GM18873 (cell line): Measurements from ENCODE around the gene L3MBTL3.

Experiments used
- ATAC-seq: cut with Tn5 transposase; IDR thresholded peaks from one replicate; pipeline ENCODE4 v1.9.1; 2021; ENCODE audit warnings: mild to moderate bottlenecking, moderate library complexity, moderate number of reproducible peaks; ENCODE audit not compliant: unreplicated experiment, low FRiP score

The L3MBTL3 gene

DNA sequence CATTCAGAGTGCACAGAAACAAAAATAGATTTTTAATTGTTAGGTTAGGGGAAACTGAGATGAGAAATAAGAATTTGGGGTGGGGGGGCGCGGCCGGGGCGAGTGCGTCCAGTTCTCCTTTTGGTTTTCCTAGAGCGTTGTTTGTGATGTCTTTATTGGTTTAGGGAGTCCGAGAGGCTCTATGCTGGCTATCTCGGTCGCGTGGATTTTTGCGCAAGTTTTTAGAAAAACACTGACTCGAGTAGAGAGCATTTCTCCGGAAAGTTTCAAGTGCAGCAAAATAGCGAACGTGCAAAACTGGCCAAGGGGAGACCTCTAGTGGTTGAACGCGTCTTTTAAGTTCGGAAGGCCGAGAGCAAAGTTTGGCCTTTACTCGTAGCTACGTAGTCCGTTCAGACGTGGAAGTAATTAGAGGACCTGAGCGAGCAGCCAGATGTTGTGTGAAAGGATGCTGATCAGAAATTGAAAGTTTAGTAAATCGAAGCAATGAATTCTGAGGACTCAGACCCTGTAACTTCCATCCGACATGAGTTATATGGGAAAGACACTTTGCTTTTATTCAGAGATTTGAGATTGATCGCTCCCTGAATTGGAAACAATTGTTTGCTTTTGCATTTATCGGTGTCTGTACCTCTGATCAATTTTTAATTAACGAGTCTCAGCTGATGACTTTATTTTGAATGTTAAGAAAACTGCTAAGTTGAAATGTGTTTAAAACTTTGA, 2.7 kb downstream of the L3MBTL3 start:
- peak; percentile 61 for ATAC-seq

DNA sequence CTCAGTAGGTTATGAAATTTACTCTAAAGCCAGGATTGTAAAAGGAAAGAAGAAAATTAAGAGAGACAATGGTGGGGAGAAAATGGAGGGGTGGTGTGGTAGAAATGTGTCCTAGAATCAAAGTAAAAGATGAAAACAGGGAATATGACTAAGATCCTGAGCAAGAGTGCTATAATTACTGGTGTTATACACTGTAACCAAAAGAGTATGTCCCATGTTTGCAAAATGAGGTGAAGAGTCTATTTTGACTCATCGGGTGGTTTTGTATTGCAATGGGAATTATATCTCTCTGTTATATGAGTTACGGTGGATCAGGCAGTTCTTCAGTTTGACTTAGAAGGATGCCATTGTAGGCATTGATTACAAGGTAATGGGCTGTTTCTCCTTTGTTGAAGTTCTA, 8.5 kb downstream of the L3MBTL3 start:
- no peak for ATAC-seq

DNA sequence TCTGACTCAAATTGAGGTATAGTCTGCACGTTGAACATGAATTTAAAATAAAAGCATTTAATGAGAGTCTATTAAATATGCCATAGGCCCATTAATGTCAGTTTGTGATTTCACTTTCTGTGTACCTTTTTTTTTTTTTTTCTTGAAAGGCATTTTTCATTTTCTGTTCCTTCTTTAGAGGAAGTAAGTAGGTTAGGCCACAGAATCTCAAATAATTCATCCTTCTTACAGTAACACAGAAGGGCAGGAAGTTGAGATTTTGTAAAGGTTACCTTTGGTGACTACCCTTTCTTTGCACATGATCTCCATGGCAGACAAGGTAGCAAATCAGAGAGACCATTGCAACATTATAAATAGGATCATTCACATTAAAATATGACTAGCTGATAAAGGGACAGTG, 9.6 kb downstream of the L3MBTL3 start:
- ATAC-seq: peak; percentile 86

DNA sequence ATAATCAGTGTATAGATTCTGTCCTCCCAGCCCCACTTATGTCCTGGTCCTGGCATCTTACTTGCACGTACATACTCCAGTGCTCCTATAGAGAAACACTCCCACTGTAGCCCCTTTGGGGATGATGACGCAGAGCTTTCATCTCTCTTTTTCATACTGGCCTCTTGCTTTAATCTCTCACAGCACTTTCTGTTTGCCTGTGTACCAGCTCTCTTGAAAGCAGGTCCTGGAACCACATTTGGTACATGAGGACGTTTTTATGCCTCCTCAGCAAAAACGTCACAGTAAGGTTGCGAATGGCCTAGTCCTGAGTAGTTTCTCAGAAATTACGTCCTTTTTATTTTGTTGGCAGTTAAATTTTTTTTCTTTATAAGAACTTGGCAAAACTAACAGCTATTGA, 10.8 kb downstream of the L3MBTL3 start:
- no peak for ATAC-seq

DNA sequence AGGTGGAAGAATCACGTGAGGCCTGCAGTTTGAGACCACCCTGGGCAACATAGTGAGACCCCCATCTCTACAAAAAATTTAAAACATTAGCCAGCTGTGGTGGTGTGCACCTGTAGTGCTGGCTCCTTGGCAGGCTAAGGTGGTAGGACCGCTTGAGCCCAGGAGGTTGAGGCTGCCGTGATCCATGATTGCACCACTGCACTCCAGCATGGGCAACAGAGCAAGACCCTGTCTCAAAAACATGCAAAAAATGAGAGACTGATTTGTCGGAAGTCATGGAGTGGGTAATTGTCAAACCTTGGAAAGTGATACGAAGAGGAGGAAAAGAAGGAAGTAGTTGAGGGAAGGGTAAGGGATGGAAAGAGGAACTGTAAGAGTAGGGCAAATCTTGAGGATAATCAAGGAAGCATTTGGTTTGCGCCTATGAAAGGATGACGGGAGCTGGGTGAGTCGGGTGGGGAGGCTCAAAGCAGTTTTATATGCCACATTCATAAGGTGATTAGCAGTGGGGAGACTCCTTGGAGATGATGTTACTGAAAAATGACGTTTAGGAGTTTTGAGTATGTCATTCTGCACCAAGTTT, 14.5 kb downstream of the L3MBTL3 start:
- ATAC-seq: no peak

DNA sequence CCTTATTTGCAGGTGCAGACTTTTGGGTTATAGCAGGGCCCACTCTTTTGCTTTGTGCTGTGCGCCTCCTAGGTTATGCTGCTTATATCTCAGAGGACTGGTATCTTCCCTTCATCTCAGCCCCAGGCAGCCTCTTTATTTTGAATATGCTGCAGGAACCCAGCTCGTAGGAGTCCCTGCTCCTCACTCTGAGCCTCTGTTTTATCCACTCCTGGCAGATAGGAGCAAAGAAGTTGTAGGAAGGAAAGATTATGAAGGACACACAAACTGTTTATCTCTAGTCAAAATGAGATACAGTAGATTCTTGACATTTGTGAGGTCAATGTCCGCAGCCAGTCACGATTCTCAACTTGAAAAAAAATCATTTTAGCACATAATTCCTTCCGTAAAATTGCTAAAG, 15.6 kb downstream of the L3MBTL3 start:
- ATAC-seq: no peak

DNA sequence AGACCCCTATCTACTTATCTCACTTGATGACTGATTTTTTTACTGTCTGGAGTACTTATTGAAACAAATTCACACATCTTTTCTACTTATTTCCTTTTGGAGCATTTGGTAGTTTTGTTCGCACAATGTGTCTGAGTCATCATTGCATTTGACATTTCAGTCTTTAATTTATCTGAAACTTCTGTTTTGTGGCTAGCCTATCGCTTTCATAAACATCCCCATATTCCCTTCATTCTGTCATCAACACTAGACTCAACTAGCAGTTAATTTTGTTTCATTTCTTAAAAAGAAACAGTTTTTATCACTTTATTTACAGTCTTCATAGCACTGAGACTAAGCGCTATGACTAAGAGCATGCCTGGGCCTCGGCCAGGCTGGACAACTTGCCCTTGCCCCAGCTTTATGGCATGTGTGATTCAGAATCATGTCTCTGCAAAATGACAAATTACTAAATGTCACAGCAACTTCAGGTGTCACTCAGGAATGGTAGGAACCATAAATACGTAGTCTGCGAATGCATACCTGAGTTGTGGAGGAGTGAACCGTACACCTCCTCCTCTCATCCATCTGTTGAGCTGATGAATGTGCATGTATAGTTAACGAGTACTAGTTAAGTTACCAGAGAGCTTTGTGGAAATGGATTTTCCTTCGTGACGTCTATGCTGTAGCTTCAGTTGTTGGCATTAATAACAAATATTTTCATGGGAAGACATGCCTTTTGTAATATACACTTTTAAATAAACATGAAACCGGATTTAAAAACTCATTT, 16.2 kb downstream of the L3MBTL3 start:
- no peak for ATAC-seq

DNA sequence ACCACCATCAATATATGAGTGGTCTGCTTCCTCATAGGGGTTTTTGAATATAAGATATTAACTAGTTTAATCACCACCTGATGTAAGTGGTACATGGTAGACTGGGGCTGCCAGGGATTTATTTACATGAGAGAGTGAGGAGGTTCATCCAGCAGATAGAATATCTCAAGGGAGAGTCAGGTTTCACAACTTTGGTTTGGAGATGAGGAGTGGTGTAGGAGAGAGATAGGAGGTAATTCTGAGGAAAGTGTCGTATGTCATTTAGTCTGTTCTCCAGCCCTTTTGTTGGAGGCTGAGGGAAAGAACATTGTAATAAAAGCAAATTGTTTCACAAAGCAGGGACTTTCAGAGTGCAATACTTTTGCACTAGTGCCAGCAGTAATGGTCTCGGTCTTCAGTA, 16.8 kb downstream of the L3MBTL3 start:
- no peak for ATAC-seq

DNA sequence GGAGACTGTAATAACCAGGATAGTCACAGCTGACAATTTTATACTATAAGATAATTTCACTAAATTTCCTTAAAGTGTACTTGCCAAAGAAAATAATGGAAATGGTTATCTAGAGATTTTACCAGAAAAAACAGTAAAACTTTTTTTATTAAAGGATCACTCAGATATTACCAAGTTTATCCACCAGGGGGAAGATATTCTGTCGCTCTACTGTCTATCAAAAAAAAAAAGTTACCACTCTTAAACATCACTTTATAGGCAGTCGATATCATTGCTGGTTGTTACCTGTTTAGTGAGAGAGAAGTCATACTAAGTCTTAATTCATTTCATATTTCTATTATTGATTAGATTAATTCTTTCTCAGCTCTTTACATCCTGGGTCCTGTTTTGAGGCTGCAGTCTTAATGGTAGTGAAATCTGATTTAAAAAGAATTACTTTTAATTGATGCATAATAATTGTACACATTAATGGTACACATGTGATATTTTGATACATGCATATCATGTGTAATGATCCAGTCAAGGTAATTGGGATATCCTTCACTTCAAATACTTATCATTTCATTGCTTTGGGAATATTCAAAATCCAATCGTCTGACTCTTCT, 18.9 kb downstream of the L3MBTL3 start:
- no peak for ATAC-seq

DNA sequence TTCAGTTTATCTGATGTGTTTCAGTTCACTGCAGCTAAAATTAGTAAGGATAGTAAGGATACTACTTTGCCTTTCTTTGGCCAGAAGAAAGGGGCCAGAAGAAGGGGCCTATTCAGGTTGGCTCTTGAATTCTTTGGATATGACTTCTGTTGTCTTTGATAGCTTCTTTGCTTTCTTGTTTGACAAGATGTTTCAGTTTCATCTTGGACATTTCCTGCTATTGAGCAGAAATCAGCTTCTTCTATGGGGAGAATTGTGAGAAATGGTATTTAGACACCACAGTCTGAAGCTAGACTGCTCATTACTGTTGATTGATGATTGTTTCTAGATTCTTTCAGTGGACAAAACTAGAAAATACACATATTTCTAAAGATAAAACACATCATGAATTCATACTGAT, 23.2 kb downstream of the L3MBTL3 start:
- no peak for ATAC-seq

DNA sequence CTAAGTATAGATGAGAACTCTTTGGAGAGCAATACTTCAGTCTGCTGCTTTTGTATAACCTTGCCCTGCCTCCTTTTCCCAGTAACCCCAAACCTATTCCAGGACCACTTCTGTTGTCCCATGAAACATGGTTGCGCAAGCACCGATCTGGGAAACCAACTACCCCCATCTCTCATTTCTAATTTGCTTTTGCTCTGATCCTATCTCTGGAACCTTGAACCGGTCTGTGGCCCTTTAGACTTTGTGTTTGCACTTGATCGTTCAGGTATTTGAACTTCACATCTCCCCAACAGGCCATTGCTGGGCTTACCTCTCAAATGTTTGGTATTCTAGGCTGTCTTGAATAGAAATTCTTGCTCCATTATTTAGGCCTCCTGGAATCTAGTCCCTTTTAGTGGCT, 25.0 kb downstream of the L3MBTL3 start:
- ATAC-seq: no peak

DNA sequence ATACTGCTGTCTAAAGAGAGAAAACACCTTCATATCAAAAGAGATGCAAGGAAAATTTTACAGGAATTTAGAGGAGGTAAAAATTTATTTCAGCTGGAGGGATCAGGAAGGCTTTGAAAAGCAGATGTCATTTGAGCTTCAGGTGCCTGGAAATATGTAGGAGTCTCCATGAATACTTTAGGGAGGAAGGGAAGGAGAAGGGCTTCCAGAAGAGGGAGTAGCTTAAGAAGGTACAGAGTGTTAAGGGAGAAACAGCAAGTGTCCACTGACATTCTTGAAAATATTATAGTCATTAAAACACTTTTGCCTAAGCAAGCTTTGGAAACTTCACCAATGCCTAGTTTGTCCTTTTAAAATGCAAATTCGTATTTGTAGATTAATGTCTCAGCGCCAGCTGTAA, 27.2 kb downstream of the L3MBTL3 start:
- ATAC-seq: no peak

DNA sequence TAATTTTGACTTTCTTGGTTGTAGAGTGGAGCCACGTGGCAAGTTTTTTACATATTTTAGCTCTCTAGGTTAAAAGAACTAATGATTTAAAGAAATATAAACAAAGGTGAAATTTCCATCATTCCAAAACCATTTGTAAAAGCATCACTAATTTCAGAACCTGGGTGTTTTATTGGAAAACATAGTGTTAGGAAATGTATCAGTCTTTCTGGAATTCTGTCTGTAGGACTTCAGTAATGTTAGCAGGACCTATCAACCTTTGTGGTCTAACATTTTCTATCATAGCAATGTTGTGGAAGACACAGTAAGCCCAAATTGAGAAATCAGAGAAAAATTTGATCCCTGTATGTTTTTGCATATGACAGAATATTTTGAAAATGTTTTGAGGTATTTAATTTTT, 28.3 kb downstream of the L3MBTL3 start:
- no peak for ATAC-seq

DNA sequence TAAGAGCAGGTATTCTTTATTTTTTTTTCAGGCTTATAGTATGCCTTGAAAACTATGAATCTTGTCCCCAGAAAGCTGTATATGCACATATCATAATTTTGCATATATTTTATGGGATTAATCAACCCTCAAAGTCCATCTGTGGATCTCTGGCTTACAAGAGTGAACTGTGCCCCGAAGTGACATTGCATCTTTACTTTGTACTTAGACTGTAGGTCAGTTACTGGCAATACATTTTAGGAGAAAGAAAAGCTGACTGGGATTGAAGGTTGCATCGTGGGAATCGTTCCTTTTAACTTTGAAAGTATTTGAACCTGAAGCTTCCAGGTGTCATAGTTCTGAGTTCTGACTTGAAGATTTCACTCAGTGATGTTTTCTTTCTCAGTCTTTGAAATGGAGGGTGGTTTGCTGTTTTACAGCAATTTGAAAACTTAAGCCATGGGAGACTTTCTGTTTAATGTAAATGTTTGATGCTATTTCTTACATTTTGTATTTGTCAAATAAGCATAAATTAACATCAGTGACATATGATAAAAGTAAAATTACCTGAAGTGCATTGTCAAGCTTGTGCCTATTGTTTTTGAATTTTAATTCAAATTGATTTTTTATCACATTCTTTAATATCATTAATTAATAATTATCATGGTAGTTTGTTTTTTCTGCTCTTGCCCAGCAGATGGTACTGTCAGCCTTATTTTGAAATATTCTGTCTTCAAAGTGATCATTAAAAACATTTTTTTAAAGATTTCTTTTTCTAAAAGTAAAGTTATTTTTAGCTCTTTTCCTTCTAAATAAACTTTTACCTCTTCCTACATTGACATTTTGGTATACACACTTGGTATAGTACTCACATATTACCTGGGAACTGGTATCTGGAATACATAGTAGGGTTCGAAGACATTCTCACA, 29.0 kb downstream of the L3MBTL3 start:
- ATAC-seq: no peak

DNA sequence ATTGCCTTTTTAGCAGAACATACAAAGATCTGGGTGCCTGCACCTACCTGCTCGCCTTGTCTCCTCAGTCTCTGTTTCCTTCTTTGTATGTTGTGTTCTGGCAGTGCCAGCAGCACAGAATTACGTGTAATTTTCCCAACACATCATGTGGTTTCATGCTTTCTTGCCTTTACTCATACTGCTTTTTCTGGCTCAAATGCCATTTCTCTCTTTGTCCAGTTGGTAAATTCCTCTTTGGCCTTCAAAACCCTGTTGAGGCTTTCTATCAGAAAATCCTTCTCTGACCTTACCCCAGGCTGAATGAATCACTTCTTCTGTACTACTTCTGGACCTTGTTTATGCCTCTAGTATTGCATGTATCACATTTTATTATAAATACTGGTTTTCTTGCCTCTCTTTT, 31.8 kb downstream of the L3MBTL3 start:
- no peak for ATAC-seq

DNA sequence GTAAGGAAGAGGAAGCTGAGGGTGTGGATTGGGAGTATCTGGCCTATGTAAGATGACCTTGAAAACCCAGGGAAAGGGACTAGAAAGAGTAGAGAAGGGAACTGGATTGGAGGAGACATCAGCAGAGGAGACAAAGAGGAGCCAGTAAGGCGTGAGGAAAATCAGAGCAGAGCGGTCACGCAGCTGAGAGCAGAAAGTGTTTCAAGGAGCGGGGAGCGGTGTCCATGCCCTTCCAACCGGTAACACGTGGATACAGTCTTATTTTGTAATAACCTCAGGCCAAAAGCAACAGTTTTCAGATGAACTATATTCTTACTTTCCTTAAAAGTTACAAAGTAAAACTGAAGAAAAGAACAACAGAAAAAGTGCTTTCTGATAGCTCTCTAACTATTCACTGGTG, 36.3 kb downstream of the L3MBTL3 start:
- no peak for ATAC-seq

DNA sequence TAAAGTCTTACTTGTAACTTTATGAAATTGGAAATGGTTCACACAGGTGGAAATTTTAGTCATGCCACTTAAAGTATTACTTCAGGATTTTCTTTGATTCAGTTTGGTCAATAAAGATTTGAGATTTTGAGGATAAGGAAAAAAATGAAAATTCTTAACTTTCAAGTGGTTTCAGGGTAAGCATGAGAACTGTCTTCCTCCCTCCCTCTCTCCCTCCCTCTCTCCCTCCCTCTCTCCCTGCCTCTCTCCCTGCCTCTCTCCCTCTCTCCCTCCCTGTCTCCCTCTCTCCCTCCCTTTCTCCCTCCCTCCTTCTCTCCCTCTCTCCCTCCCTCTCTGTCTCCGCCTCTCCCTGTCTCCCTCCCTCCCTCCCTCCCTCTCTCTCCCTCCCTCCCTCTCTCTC, 36.9 kb downstream of the L3MBTL3 start:
- no peak for ATAC-seq

DNA sequence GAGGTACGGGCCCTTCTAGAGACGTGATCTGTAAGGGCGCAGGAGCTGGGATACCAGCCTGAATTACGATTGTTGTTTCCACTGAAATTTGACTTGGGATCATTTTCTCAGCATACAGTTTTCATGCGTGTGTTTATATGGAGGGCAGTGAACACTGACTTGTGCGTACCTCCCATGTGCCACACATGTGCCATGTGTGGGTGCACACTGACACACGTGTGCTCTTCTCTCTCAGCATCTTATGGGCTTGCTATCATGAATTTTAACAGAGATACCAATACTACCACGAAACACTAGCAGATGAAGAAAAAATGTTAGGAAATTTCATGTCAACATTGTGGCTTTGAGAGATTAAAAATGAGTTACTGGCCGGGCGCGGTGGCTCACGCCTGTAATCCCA, 39.1 kb downstream of the L3MBTL3 start:
- ATAC-seq: no peak

DNA sequence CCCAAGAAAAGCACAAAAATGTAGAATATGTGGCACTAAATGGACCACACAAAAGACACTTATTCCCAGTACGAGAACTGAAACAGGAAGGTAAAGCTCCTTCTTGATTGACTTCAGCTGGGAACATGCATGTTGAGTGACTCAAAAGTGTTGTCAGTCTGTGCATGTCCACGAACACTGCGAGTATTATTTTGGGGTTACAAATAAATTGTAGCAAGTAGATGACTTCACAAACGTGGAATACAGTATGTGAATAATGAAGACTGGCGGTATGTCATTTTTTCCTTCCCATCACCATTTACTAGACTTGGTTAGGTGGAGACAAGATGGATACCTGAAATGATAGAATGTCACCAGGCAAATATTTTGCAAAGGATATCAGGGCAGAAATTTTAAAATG, 45.4 kb downstream of the L3MBTL3 start:
- ATAC-seq: no peak

DNA sequence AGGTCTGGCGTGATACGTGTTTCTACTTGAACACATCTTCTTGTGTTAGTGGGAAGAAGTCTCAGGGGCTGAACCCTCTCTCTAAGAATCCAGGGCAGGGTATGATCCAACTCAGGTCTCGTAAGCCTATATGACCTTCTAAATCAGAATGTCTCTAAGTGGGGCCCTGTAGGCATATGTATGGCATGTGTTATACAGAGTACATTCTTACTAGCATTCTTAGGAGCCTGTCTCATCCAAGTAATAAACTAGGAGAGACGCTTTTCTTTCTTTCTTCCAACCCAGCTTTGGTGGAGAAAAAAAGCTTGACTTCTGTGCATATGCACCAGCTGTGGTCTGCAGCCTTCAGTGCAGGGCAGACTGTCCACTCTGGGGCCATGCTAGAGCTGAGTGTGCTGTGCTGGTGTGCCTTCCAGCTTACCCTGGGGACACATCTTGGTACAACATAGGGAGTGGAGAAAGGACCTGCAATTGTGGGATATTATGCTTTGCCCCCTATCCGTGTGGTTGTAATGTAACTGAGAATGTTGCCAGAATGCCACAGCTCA, 47.3 kb downstream of the L3MBTL3 start:
- no peak for ATAC-seq
